DLD1 (cell line): Measurements from ENCODE around the gene HDAC1.
"Not testable (repeated sequence)": the region's sequence is repeated elsewhere in the genome, so short reads cannot be mapped to it uniquely, and the experiment has no call there.

Experiments used
- in situ Hi-C: cut with HindIII; loops from 2 replicates; pipeline ENCODE4 v1.10.0; 2017; ENCODE audit warnings: low sequenced_read_pairs

The HDAC1 gene

GRCh38 chr1:32273391-32274208 is 18.3 kb upstream of the HDAC1 start:
- in situ Hi-C loops, result no loop called here

- in situ Hi-C loops, result no loop called here
Observed at GRCh38 chr1:32274646-32275340, 17.1 kb upstream of the HDAC1 start.

DNA sequence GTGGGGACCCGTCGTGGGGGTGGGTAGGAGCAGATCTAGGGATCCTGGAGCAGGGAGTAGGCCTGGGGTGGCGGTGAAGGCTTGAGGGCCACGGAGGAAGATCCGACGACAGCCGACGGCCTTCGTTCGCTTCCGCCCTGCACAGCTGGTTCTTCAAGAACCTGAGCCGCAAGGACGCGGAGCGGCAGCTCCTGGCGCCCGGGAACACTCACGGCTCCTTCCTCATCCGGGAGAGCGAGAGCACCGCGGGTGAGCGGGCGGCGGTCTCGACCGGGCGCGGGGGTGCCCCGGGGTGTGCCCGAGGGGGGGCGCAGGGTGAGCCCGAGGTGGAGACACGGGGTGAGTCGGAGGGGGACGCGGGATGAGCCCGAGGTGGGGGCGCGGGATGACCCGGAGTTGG is 16.5 kb upstream of the HDAC1 start:
- in situ Hi-C loops, result no loop called here

DNA sequence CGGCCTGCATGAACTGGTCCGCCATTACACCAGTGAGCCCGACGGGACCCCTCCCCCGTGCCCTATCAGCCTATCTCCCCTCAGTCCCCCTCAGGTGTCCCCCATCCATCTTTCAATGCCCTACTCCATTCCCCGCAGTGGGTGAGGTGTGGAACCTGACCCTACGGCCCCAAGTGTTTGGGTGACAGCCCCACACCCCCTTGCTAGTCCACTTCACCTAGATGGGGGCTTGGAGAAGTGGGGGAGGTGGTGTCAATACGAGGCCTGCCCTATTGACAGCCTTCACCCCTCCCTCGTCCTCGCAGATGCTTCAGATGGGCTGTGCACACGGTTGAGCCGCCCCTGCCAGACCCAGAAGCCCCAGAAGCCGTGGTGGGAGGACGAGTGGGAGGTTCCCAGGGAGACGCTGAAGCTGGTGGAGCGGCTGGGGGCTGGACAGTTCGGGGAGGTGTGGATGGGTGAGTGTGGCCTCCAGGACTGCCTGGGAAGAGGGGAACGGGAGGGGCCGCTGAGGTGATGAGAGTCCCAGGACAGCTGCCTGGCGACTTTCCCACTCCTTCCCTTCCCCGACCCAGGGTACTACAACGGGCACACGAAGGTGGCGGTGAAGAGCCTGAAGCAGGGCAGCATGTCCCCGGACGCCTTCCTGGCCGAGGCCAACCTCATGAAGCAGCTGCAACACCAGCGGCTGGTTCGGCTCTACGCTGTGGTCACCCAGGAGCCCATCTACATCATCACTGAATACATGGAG is 15.7 kb upstream of the HDAC1 start:
- in situ Hi-C loops, result no loop called here

- in situ Hi-C loops, result not testable (repeated sequence)
Observed at GRCh38 chr1:32284777-32285176, 7.1 kb upstream of the HDAC1 start.

DNA sequence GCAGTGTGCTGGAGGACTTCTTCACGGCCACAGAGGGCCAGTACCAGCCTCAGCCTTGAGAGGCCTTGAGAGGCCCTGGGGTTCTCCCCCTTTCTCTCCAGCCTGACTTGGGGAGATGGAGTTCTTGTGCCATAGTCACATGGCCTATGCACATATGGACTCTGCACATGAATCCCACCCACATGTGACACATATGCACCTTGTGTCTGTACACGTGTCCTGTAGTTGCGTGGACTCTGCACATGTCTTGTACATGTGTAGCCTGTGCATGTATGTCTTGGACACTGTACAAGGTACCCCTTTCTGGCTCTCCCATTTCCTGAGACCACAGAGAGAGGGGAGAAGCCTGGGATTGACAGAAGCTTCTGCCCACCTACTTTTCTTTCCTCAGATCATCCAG is 6.2 kb upstream of the HDAC1 start:
- in situ Hi-C loops, result no loop called here

- in situ Hi-C loops, result no loop called here
Observed at GRCh38 chr1:32286763-32287162, 5.1 kb upstream of the HDAC1 start.

- in situ Hi-C loops, result no loop called here
Observed at GRCh38 chr1:32289256-32289655, 2.6 kb upstream of the HDAC1 start.

DNA sequence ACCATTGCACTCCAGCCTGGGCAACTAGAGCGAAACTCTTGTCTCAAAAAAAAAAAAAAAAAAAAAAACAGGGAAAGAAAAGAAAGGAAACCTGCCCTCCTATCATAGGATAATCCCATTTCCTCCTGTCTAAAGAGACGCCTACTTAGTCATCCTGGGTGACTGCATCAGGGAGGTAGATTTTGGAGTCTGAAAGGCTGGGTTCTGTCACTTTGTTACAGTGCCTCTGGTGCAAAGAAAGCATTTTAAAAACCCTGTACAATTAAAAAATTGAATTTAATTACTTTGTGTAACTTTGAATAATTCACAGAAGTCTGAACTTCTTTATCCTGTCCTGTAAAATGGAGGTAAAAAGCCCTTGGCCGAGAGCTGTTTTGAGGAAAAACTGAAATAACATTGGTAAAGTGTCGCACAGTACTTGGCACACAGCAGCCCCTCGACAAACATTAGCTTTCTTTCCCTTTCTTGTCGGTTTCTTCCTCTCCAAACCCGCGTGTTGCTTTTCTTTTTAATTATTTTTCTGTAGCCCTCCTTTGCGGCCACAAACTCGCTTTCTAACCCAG is 657 bp upstream of the HDAC1 start:
- in situ Hi-C loops, result no loop called here

- in situ Hi-C loops, result not testable (repeated sequence)
Observed at GRCh38 chr1:32298211-32298610, 6.3 kb downstream of the HDAC1 start.

GRCh38 chr1:32299327-32299726 is 7.4 kb downstream of the HDAC1 start:
- in situ Hi-C loops, result no loop called here

DNA sequence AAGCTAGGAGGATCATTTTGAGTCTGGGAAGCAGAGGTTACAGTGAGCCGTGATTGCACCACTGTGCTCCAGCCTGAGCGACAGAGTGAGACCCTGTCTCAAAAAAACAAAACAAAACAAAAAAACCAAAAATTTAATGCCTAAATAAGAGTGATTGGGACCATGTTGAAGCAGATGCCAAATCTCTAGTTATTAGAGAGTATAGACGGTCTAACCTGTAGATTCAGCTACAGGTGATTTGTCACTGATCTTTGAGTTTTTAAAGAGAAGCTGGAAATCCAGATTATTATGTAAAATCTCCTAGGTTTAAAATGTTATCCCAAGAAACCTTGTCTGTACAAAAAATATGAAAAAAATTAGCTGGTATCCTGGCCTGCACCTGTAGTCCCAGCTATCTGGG is 11.5 kb downstream of the HDAC1 start:
- in situ Hi-C loops, result no loop called here

GRCh38 chr1:32303997-32304622 is 12.2 kb downstream of the HDAC1 start:
- in situ Hi-C loops, result no loop called here

DNA sequence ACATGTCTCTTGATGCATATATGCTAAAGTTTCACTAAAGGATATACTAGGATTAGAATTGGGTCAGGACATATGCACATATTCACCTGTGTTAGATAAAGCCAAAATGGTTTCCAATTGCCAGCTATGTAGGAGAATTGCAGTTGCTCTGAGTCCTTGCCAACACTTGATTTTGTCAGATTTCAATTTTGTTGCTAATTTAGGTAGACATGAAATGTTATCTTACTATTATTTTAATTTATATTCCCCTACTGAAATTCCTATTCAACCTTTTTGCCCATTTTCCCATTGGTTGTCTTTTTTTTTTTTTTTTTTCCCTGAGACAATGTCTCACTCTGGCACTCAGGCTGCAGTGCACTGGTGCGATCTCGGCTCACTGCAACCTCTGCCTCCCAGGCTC is 13.4 kb downstream of the HDAC1 start:
- in situ Hi-C loops, result no loop called here

DNA sequence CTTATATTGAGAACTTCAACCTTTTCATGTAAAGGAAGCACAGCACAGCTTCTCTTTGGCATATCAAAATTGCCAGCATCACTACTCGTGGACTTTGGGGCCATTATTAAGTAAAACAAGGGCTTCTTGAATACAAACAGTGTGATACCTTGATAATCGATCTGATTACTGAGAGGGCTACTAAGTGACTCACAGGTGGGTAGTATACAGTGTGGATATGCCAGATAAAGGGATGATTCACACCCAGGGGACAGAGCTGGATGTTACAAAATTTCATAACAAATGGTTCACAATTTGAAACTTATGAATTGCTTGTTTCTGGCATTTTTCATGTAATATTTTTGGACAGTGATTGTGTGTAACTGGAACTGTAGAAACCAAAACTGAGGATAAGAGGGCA is 15.4 kb downstream of the HDAC1 start:
- in situ Hi-C loops, result no loop called here

GRCh38 chr1:32309960-32310359 is 18.1 kb downstream of the HDAC1 start:
- in situ Hi-C loops, result no loop called here

- in situ Hi-C loops, result no loop called here
Observed at GRCh38 chr1:32311709-32312393, 20.0 kb downstream of the HDAC1 start.

- in situ Hi-C loops, result no loop called here
Observed at GRCh38 chr1:32316903-32317277, 25.0 kb downstream of the HDAC1 start.

GRCh38 chr1:32318127-32318869 is 26.4 kb downstream of the HDAC1 start:
- in situ Hi-C loops, result no loop called here
